A549 (cell line): ENCODE measurements around the gene RELN. TPM values are rescaled to one million over a fixed set of nuclear protein-coding genes. Genes with fewer than 3 reads are reported as not detected.

Experiments
- ATAC-seq, 2 experiments: fragments of 200-7000 bp in 1 of 2; fragments of >200 bp in 1 of 2; cut with Nextera tagmentation in 1 of 2; cut with Tn5 transposase in 1 of 2; 3 replicates each; pipeline versions ENCODE4 v1.8.0 to v1.9.1; 2018 to 2020; ENCODE audit warnings: mild to moderate bottlenecking in 1 of 2, moderate library complexity in 1 of 2
- CTCF ChIA-PET: fragments of 300-600 bp; sonication (Branson Sonifier 250); formaldehyde crosslinking; extraction: SDS; loops from one replicate; lab custom pipeline; 2021; ENCODE audit warnings: antibody characterized with exemption, inconsistent platforms; lab: Yijun Ruan, JAX
- POLR2A ChIA-PET: fragments of 350-600 bp; formaldehyde crosslinking; extraction: SDS; loops from one replicate; lab custom pipeline; 2021; ENCODE audit warnings: antibody characterized with exemption, inconsistent platforms; lab: Yijun Ruan, JAX
- DNase-seq, 2 experiments: peaks; one replicate each; pipeline versions ENCODE4 v3.0.0 to v3.0.0-alpha.2; 2011 to 2016; ENCODE audit warnings: low read depth in 1 of 2, low spot score in 1 of 2
- FAIRE-seq: peaks from 2 replicates; lab custom pipeline; 2011; peaks lifted over from hg19 to GRCh38; lab: Jason Lieb, UNC
- H3K27ac ChIP-seq, 2 experiments: fragments of >200 bp; sonication (Bioruptor Twin); formaldehyde crosslinking; 3 replicates each; pipeline ENCODE4 v1.5.1; 2016 to 2017
- H3K4me1 ChIP-seq: fragments of >200 bp; sonication (Bioruptor Twin); formaldehyde crosslinking; 3 replicates; pipeline ENCODE4 v1.6.1; 2016
- H3K4me2 ChIP-seq: fragments of >200 bp; sonication (Bioruptor Twin); formaldehyde crosslinking; 3 replicates; pipeline ENCODE4 v1.6.1; 2016
- H3K4me3 ChIP-seq: fragments of >200 bp; sonication (Bioruptor Twin); formaldehyde crosslinking; 3 replicates; pipeline ENCODE4 v1.5.1; 2016
- H3K9me3 ChIP-seq: fragments of >200 bp; sonication (Bioruptor Twin); formaldehyde crosslinking; 3 replicates; pipeline ENCODE4 v1.6.1; 2016
- CEBPB ChIP-seq, 2 experiments: fragments of >200 bp in 1 of 2; sonication (Bioruptor Twin) in 1 of 2; formaldehyde crosslinking in 1 of 2; IDR thresholded peaks; 2 replicates each; pipeline ENCODE4 v1.6.1; 2012 to 2016
- EHF ChIP-seq: fragments of 250-450 bp; sonication (Bioruptor Pico); IDR thresholded peaks from 2 replicates; pipeline ENCODE4 v1.5.0; 2020; ENCODE audit warnings: mild to moderate bottlenecking
- EHMT2 ChIP-seq: fragments of 200-600 bp; sonication (generic); IDR thresholded peaks from 2 replicates; pipeline ENCODE4 v1.6.1; 2016; ENCODE audit warnings: antibody characterized with exemption, low read depth, mild to moderate bottlenecking, moderate library complexity
- EP300 ChIP-seq, 2 experiments: fragments of >200 bp; sonication (Bioruptor Twin); formaldehyde crosslinking; IDR thresholded peaks; 2 replicates in 1 of 2; 3 replicates in 1 of 2; pipeline ENCODE4 v1.6.1; 2016 to 2017
- ESRRA ChIP-seq: fragments of 150-350 bp; IDR thresholded peaks from 2 replicates; pipeline ENCODE4 v1.6.1; 2014; ENCODE audit warnings: mild to moderate bottlenecking, low read length, borderline replicate concordance
- FOSB ChIP-seq: fragments of 250-450 bp; sonication (Bioruptor Pico); IDR thresholded peaks from 2 replicates; pipeline ENCODE4 v1.5.0; 2020; ENCODE audit warnings: mild to moderate bottlenecking, moderate library complexity
- FOXS1 ChIP-seq: fragments of 250-450 bp; sonication (Bioruptor Pico); IDR thresholded peaks from 2 replicates; pipeline ENCODE4 v1.5.0; 2020; ENCODE audit warnings: mild to moderate bottlenecking, moderate library complexity
- KDM1A ChIP-seq: fragments of 200-600 bp; sonication (generic); IDR thresholded peaks from 2 replicates; pipeline ENCODE4 v1.6.1; 2016; ENCODE audit warnings: low read depth, mild to moderate bottlenecking
- MAZ ChIP-seq: fragments of 150-350 bp; IDR thresholded peaks from 2 replicates; pipeline ENCODE4 v1.6.1; 2014; ENCODE audit warnings: antibody characterized with exemption, low read depth, low read length, borderline replicate concordance
- MYC ChIP-seq: IDR thresholded peaks from 2 replicates; pipeline ENCODE4 v1.6.1; 2012; ENCODE audit warnings: mild to moderate bottlenecking, inconsistent platforms, low read length, improper control_type of control experiment, borderline replicate concordance
- NPAS2 ChIP-seq: fragments of 250-450 bp; sonication (Bioruptor Pico); IDR thresholded peaks from 2 replicates; pipeline ENCODE4 v1.8.0; 2022; ENCODE audit warnings: mild to moderate bottlenecking, moderate library complexity, borderline replicate concordance
- POLR2A ChIP-seq: IDR thresholded peaks from 2 replicates; pipeline ENCODE4 v1.6.1; 2012; ENCODE audit warnings: mild to moderate bottlenecking, low read length
- RAD21 ChIP-seq, 2 experiments: fragments of >200 bp in 1 of 2; sonication (Bioruptor Twin) in 1 of 2; formaldehyde crosslinking in 1 of 2; IDR thresholded peaks in 1 of 2; conservative IDR thresholded peaks in 1 of 2; 2 replicates in 1 of 2; 3 replicates in 1 of 2; pipeline ENCODE4 v1.6.1; 2012 to 2018; ENCODE audit warnings: inconsistent platforms in 1 of 2
- RCOR1 ChIP-seq: fragments of 150-350 bp; IDR thresholded peaks from 2 replicates; pipeline ENCODE4 v1.6.1; 2014; ENCODE audit warnings: antibody characterized with exemption, low read length, low read depth
- SREBF2 ChIP-seq: fragments of 450-650 bp; IDR thresholded peaks from 2 replicates; pipeline ENCODE4 v1.6.1; 2014; ENCODE audit warnings: mild to moderate bottlenecking, moderate library complexity
- WGBS: methylation state at CpG from one replicate; pipeline ENCODE4 v1.1.6; 2017; ENCODE audit errors: missing lambda C conversion rate; 5-methylcytosine and 5-hydroxymethylcytosine counted together
- polyA plus RNA-seq, 4 experiments: library from polyadenylated mRNA; depleted of rRNA in 3 of 4; stranded (reverse); fragments of >200 nt; fragmentation: RNase III in 1 of 4; extraction: RNeasy Plus Mini Kit Qiagen cat#74134 plus additional on column Dnase treatment in 1 of 4; gene quantifications; 2 replicates in 3 of 4; 3 replicates in 1 of 4; pipeline ENCODE4 v1.2.3, GENCODE V29; 2011 to 2017
- TF ChIP-seq, protein P1 (sequence below): fragments of 200-600 bp; sonication (generic); IDR thresholded peaks from 2 replicates; pipeline ENCODE4 v1.6.1; 2016; ENCODE audit warnings: antibody characterized with exemption, mild to moderate bottlenecking, moderate library complexity
- TF ChIP-seq, protein P2 (sequence below): fragments of >200 bp; sonication (Bioruptor Twin); formaldehyde crosslinking; IDR thresholded peaks from 3 replicates; pipeline ENCODE4 v1.5.1; 2016

The RELN gene
- polyA plus RNA-seq, 2 of the 4 experiments (the other 2 are of a cell fraction) = not detected

DNA sequence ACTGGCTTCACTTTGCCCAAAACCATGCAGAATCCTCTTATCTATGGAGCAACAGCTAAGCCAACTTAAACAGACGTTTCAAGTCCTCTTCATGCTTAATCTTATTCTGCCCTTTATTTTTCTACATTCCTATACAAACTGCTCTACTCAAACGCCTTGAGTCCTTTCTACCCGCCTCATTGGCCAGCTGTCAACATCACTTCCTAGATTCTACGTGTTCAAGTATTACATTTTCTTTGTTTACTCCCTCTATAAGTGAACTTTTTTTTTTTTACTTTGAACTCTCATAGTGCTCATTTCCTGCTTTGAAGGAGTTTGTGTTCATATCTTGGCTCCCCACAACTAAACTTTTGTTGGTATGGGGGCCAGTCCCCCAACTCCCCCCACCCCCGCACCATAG lies 514.5 kb downstream of the RELN start (continued):
- TF ChIP-seq, protein P1, sequence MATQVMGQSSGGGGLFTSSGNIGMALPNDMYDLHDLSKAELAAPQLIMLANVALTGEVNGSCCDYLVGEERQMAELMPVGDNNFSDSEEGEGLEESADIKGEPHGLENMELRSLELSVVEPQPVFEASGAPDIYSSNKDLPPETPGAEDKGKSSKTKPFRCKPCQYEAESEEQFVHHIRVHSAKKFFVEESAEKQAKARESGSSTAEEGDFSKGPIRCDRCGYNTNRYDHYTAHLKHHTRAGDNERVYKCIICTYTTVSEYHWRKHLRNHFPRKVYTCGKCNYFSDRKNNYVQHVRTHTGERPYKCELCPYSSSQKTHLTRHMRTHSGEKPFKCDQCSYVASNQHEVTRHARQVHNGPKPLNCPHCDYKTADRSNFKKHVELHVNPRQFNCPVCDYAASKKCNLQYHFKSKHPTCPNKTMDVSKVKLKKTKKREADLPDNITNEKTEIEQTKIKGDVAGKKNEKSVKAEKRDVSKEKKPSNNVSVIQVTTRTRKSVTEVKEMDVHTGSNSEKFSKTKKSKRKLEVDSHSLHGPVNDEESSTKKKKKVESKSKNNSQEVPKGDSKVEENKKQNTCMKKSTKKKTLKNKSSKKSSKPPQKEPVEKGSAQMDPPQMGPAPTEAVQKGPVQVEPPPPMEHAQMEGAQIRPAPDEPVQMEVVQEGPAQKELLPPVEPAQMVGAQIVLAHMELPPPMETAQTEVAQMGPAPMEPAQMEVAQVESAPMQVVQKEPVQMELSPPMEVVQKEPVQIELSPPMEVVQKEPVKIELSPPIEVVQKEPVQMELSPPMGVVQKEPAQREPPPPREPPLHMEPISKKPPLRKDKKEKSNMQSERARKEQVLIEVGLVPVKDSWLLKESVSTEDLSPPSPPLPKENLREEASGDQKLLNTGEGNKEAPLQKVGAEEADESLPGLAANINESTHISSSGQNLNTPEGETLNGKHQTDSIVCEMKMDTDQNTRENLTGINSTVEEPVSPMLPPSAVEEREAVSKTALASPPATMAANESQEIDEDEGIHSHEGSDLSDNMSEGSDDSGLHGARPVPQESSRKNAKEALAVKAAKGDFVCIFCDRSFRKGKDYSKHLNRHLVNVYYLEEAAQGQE = no peak
- TF ChIP-seq EP300 (IDR thresholded peaks at IDR 0.05) (no peak), MAZ (no peak), SREBF2 (no peak), EHMT2 (no peak), MYC (no peak), NPAS2 (CRISPR knock-in tag) (no peak), ESRRA (no peak), KDM1A (no peak), CEBPB (IDR thresholded peaks at IDR 0.05) (no peak), EHF (no peak), FOSB (no peak)

DNA sequence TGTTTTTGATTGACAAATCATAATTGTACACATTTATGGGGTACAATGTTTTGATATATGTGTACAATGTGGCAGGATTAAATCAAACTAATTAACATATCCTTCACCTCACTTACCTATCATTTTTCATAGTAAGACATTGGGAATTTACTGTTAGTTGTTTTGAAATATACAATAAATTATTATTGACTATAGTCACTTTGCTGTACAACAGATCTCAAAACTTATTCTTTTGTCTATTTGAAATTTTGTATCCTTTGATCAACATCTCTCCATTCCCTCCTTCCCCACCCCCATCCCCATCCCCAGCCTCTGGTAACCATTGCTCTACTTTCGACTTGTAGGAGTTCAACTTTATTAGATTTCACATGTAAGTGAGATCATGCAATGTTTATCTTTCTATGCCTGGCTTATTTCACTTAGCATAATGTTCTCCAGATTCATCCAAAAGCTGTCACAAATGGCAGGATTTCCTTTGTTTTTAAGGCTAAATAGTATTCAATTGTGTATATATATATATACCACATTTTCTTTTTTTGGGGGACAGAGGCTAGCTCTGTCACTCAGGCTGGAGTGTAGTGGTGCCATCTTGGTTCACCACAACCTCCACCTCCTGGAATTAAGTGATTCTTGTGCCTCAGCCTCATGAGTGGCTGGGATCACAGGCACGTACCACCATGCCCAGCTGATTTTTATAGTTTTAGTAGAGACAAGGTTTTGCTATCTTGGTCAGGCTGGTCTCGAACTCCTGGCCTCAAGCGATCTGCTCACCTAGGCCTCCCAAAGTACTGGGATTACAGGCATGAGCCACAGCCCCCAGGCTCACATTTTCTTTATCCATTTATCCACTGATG lies 520.1 kb downstream of the RELN start:
- WGBS = 14% methylated on average over 4 of the region's 4 CpGs
- no peak overlapping the region for H3K4me2 ChIP-seq
- DNase-seq = no peak
- CTCF ChIA-PET = interaction anchor here (1.0 to 1.1 kb wide), 2 partner anchors 9 to 25 kb away, joined by 3 read pairs; no protein-coding TSS in a partner anchor
- TF ChIP-seq NPAS2 (CRISPR knock-in tag) (no peak), RAD21 (conservative IDR thresholded peaks at IDR 0.05 in 1 of 2, IDR thresholded peaks at IDR 0.05 in 1 of 2) (no peak)
- TF ChIP-seq, all 56 proteins: peak for 0
- ATAC-seq = no peak
- no peak overlapping the region for H3K4me3 ChIP-seq
- H3K27ac ChIP-seq = no peak overlapping the region
- POLR2A ChIA-PET = no interaction called here
- no peaks in the 10 kb centered on the region for H3K9me3 ChIP-seq
- H3K4me1 ChIP-seq = no peaks in the 10 kb centered on the region
- FAIRE-seq = no peak

DNA sequence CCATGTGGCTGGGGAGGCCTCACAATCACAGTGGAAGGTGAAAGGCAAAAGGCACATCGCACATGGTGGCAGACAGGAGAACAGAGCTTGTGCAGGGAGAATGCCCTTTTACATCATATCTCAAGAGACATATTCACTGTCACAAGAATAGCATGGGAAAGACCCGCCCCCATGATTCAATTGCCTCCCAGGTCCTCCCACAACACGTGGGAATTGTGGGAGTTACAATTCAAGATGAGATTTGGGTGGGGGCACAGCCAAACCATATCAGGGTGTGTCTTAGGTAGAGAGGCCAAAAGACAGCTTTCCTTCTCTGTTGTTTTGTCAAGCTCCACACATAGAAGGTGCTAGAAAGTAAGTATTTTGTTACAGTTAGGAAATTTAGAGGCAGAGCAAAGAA lies 522.6 kb downstream of the RELN start:
- ChIA-PET CTCF (no interaction called here), POLR2A (no interaction called here)
- H3K27ac ChIP-seq = no peak overlapping the region
- H3K4me1 ChIP-seq = no peaks in the 10 kb centered on the region
- no peaks in the 10 kb centered on the region for H3K9me3 ChIP-seq
- no peak overlapping the region for H3K4me3 ChIP-seq
- TF ChIP-seq FOXS1 (CRISPR knock-in tag) (no peak), RCOR1 (no peak), POLR2A (no peak)
- TF ChIP-seq, protein P2, sequence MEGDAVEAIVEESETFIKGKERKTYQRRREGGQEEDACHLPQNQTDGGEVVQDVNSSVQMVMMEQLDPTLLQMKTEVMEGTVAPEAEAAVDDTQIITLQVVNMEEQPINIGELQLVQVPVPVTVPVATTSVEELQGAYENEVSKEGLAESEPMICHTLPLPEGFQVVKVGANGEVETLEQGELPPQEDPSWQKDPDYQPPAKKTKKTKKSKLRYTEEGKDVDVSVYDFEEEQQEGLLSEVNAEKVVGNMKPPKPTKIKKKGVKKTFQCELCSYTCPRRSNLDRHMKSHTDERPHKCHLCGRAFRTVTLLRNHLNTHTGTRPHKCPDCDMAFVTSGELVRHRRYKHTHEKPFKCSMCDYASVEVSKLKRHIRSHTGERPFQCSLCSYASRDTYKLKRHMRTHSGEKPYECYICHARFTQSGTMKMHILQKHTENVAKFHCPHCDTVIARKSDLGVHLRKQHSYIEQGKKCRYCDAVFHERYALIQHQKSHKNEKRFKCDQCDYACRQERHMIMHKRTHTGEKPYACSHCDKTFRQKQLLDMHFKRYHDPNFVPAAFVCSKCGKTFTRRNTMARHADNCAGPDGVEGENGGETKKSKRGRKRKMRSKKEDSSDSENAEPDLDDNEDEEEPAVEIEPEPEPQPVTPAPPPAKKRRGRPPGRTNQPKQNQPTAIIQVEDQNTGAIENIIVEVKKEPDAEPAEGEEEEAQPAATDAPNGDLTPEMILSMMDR = no peak
- 22% methylated on average over 3 of the region's 3 CpGs for WGBS
- ATAC-seq (no peak), DNase-seq (no peak), FAIRE-seq (no peak)
- H3K4me2 ChIP-seq = no peak overlapping the region
